Measurements from ENCODE around the gene DPPA2.

DNA sequence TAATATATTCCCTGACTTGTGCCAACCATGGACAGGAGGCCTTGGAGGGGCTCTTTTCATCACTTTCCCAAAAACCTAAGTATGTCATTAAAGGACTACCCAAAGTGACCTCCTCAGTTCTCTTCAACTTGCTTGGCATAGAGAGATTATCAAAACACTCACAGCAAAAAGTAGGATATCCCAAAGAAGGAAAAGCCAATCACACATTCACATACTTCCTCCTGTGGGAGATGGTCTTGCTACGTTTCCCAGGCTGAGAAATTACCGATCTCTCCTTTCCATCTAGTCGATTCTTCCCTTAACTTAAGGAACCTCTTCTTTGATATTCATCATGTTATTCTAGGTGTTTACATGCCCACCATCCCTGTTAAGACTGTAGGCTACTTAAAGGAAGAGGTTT lies 11.9 kb upstream of the DPPA2 start:
- TF ChIP-seq, protein P1, sequence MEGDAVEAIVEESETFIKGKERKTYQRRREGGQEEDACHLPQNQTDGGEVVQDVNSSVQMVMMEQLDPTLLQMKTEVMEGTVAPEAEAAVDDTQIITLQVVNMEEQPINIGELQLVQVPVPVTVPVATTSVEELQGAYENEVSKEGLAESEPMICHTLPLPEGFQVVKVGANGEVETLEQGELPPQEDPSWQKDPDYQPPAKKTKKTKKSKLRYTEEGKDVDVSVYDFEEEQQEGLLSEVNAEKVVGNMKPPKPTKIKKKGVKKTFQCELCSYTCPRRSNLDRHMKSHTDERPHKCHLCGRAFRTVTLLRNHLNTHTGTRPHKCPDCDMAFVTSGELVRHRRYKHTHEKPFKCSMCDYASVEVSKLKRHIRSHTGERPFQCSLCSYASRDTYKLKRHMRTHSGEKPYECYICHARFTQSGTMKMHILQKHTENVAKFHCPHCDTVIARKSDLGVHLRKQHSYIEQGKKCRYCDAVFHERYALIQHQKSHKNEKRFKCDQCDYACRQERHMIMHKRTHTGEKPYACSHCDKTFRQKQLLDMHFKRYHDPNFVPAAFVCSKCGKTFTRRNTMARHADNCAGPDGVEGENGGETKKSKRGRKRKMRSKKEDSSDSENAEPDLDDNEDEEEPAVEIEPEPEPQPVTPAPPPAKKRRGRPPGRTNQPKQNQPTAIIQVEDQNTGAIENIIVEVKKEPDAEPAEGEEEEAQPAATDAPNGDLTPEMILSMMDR (conservative IDR thresholded peaks at IDR 0.05), result no peak
- TF ChIP-seq ZFX (IDR thresholded peaks at IDR 0.05), result no peak
